ENCODE measurements around the gene LARP4.
"Not testable (repeated sequence)": the region's sequence is repeated elsewhere in the genome, so short reads cannot be mapped to it uniquely, and the experiment has no call there.

LARP4 gene

DNA sequence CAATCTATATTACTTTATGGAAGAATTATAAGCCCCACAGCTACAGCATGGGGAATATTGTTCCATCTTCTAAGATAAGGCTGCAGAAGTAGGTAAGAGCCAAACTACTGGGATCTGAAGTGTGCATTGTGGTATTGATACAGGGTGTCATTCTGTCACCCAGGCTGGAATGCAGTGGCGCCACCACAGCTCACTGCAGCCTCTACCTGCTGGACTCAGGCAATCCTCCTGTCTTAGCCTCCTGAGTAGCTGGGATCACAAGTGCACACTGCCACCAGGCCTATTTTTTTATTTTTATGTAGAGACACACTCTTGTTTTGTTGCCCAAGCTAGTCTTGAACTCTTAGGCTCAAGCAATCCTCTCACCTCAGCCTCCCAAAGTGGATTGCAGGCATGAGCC lies 82.8 kb downstream of the LARP4 start:
- no peak for DNase-seq

DNA sequence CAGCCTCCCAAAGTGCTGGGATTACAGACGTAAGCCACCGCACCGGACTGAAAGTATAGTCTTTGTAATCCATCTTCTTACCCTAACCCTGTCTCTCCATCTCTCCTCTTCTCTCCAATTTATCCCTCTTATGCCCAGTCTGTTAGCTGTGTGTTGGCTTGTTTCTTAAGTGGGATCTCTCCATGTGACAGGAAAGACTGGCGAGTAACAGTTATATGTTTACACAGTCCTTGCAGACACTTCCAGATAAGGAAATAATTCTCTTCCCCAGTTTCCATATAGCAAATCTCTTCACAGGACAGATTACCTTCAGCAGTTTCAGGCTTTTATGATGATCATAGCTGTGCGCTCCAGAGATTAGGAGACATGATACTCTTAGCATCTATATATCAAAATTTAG lies 88.1 kb downstream of the LARP4 start:
- DNase-seq = no peak

DNA sequence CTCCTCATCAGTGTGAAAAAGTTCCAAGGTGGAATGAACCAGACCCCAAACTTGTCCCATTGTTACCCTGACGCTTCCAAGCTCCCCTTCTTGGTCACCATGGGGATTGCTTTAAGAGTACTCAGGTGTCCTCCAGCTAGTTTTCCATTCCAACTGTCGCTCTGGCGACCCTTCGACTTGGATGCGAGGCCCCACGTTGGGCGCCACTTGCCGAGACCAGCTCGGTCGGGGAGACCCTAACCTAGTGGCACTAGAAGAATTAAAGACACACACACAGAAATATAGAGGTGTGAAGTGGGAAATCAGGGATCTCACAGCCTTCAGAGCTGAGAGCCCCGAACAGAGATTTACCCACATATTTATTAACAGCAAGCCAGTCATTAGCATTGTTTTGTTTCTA lies 97.4 kb downstream of the LARP4 start:
- DNase-seq = not testable (repeated sequence)

DNA sequence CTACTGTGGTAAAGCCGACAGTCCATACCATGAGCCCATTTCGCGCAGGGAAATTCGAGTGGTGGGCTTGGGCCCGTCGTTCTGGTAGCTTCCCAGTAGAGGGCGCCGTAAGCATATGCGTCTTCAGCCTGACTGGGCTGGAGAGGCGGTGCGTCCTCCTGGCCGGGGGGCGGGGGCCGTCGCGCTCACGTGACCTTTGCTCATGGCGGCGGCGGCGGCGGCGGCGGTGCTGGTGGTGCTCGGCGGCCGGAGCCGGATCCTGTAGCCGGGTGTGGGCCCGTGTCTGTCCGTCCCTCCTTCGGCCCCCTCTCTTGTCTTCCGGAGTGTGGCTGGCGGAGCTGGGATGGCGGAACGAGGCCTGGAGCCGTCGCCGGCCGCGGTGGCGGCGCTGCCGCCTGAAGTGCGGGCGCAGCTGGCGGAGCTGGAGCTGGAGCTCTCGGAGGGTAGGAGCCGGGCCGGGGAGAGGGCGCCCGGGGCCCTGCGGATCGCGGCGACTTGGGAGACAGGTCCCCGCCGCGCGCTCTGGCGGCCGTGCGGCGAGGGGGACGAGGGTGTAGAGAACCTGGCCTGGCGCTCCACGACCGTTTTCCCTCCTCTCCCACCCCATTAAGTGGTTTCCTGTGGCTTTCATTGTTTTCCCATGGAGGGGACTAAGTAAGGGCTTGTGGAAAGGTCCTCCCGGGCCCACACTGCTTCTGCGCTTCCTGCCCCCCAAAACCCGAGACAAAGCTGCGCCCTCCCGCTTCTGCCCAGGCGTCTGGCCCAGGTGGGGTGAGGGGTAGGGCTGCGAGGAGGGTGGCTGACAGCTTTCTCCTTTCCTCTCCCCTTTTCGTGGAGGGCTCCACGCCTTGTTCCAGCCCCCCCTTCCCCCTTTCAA lies 104.4 kb downstream of the LARP4 start, which contains the start of gene DIP2B:
DIP2B (plus strand) TSS at position 188 of the 877 bp plus-strand sequence; CDS start at position 344, 156 bp downstream.
- peak; percentile 51 for DNase-seq

DNA sequence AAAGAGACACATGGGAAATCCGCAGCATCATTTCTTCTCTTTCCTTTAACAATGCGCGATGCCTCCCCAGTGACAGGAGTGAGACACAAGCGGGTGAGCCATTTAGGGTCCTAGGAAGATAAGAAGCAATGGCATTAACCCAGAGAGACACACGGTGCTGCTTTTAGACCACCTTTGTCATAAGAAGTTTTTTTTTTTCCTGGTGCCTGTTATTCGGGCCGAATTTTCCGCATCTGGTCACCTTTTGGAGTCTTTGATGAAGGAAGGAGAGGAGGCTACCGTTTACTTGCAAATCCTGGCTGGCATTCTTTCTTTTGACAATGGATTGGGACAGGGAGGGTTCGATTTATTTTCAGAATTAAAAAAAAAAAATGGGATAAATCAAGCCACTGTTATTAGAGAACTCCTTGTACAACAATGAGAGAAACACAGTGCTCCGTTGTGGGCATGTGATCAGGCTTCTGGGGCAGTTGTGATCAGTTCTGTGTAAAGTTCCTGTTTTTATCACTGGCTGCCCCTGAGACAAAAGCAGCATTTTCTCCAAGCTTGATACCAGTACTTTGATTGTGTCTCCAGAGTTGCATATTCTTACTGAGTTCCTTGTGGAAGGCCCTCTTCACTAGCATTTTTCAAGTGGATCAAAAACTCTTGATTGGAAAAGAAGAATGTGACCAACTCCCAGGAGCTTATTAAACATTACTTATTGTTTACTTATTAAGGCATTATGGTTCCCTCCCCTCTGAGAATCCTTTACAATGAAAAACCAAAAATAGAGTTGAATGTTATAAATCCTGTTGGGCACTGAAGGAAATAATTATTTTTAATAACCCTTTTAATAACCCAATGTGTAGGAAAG lies 105.2 kb downstream of the LARP4 start:
- no peak for DNase-seq

DNA sequence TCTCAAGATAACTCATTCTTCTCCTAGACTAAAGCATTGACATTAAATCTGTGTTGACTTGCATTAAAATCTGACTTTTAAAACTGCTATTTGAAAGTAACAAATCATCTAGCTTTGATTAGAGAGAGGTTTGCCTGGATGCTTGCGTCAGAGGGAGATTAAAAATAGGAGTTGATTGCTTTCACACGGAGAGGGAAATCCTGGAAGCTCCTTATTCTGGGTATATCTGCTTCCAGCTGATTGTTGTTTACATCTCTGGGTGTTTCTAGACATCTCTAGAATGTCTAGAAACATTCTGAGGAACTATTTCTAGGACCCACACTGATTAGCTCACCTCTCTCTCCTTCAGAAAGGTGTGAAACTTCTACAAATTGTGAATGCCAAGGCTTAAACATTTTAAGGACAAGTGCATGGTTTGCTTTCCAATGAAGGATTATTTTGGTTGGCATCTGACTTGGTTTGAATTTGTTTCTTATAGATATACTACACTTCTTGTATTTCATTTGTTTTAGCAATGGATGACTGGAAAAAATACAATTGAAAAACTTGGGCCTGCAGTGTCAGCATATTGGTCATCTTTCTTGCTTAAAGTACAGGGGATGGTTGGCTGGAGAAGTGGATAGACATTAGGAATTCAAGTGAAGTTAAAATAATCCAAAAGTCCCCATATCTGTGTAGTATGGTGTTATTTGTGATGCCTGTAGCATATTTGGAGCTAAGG lies 106.2 kb downstream of the LARP4 start:
- DNase-seq = no peak

DNA sequence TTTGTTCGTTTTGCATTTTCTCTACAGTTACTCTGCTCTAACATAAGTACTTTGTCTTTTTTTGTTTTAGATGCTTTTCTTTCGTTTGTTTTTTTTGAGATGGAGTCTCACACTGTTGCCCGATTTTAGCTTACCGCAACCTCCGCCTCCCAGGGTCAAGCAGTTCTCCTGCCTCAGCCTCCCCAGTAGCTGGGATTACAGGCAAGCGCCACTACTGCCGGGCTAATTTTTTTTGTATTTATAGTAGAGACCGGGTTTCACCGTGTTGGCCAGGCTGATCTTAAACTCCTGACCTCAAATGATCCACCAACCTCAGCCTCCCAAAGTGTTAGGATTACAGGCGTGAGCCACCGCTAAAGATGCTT lies 106.8 kb downstream of the LARP4 start:
- no peak for DNase-seq

DNA sequence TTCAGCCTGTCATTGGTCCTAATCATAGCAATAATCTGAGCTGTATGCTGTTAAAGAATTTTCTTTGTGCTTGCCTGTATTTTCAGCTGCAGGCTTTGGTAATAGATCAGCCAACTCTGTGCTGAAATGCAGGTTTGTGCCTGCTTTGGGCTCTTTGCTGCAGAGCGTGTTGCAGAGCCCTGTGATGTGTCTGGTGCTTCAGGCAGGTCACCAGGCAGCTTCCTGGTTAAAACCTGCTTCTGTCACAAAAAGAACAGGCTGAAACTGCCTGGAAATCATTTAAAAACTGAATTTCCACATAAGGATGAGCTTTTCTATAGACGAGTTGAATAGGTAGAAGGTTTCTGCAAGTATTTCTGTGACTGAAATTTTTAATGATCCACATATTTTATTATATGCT lies 107.2 kb downstream of the LARP4 start:
- DNase-seq = no peak

DNA sequence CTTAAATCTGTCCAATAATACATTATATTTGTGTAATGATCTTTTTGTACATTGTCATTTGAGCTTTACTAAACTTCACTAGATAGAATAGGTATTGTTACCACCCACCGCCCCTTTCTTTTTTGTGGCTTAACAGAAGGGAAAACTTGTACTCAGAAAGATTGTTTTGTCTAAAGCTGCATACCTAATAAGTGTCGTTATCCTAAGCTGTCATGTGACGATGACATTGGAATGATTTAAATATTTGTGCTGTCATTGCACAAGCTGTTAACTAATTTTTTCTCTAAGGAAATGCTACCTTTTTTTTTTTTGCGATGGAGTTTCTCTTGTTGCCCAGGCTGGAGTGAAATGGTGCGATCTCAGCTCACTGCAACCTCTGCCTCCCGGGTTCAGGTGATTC lies 107.7 kb downstream of the LARP4 start:
- no peak for DNase-seq

DNA sequence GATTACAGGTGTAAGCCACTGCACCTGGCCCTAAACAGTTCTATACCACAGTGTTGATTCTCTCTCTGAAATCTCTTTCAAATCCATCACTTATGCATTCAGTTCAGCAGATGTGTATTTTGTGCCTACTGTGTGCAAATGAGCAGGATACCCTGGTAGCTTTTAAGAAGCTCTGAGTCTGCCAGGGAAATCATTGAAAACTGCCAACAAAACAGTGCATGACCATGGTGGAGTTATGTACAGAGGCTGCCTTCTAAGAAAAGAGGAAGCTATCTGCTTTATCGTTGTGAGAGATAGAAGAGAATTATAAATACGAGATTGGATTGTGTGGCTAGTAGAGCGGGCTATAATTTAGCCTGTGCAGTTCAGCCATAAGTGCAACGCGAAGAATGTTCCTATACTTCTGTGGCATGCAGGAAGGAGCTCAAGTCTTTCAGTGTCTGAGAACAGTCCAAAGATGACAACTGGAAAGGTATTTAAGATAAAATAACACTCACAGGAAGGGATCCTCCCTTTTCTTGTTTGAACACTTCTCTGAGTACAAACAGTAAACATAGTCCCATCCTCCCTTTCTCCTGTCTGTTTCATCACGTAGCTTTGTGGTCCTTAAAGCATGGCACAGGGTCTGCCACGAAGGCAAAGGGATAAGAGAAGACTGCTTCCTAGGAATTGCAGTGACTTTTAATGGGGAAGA lies 108.4 kb downstream of the LARP4 start:
- DNase-seq = no peak

DNA sequence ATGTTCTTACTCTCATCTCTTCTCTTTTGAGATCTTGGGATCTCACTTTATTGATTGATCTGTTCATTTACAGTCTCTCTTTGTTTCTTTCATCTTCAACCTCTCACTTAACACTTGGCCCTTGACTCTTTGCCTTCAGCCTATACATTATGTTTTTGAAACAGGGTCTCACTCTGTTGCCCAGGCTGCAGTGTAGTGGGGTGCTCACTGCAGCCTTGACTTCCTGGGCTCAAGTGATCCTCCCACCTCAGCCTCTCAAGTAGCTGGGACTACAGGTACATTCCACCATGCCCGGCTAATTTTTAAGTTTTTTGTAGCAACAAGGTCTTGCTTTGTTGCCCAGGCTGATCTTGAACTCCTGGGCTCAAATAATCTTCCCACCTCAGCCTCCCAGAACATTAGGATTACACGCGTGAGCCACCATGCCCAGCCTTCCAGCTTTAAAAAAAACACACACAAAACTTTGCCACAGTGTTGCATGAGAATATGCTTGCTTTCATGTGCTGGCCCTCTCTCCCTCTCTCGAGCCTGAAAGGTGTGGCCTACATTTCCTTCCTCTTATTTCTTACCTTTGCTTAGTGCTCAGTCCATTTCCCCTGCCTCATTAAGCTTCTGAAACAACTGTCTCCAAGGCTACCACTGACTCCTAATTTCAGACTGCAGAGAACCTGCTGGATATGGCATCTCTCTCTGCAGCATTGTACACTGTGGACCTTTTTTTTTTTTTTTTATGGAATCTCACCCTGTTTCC lies 114.0 kb downstream of the LARP4 start:
- DNase-seq = no peak

DNA sequence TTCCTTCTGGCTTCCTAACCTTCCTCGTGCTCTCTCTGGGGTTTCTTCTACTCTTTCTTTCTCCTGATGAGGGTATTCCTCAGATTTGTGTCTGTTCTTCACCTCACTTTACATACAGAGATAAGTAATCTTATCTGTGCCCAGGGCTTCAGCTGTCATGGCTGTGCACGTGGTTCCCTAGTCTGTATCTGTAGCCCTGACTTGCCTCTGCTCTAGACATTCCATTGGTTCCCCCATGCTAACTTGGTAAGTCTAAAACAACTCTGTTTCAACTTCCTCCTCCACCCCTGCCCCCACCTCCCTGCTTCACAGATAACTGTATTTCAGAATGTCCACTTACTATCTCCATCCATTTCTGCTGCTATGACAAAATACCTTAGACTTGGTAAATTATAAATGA lies 114.9 kb downstream of the LARP4 start:
- no peak for DNase-seq

DNA sequence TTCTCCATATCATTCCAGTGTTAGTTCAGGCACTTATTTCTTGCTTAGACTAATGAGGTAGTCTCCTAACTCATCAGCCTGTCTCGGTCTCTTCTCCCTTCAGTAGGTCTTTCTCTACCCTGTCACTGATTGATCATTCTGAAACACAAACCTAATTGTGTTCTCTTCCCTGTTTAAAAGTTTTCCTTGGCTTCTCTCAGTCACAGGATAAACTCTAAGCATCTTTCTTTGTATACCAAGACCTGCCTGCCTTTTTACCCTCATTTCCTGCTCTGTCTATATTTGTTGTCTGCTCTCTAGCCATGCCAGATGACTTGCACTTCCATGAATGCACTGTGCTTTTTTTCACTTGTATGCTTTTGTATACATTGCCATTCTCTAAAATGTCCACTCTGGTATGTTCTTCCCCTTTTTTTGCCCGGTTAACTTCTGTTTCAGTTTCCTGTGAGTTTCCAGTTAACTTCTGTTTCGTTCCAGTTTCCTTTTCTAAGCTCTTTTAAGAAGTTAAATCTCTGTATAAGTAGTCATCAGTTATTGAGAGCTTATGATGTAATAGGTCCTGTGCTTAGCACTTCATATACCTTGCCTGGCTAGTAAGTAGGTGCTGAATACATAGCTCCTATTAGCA lies 116.8 kb downstream of the LARP4 start:
- DNase-seq = peak; percentile 94

DNA sequence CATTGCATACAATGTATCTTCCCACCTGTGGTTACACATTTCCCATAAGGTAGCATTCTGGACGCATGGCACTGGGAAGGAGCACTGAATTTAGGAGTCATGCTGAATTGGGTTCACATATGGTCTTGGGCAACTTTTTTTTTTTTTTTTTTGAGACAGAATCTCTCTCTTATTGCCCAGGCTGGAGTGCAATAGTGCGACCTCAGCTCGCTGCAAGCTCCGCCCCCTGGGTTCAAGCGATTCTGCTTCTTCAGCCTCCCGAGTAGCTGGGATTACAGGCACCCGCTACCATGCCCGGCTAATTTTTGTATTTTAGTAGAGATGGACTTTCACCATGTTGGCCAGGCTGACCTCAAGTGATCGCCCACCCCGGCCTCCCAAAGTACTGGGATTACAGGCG lies 117.4 kb downstream of the LARP4 start:
- no peak for DNase-seq

DNA sequence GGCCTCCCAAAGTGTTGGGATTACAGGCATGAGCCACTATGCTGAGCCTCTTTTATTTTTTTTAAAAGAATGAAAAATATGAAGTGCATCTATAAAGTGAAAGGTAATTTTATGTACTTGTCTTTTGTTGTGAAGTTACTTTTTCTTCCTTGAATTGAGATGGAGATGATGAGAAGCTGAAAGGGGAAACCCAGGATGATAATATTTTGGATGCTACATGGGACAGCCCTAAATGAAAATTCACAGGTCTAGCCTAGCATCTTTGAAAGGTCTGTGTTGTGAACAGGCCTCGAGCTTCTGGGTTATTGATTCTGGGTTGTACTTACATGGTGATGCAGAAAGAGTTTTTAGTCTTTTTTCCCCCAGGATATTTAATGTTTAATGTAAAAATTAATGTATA lies 118.7 kb downstream of the LARP4 start:
- DNase-seq = no peak

DNA sequence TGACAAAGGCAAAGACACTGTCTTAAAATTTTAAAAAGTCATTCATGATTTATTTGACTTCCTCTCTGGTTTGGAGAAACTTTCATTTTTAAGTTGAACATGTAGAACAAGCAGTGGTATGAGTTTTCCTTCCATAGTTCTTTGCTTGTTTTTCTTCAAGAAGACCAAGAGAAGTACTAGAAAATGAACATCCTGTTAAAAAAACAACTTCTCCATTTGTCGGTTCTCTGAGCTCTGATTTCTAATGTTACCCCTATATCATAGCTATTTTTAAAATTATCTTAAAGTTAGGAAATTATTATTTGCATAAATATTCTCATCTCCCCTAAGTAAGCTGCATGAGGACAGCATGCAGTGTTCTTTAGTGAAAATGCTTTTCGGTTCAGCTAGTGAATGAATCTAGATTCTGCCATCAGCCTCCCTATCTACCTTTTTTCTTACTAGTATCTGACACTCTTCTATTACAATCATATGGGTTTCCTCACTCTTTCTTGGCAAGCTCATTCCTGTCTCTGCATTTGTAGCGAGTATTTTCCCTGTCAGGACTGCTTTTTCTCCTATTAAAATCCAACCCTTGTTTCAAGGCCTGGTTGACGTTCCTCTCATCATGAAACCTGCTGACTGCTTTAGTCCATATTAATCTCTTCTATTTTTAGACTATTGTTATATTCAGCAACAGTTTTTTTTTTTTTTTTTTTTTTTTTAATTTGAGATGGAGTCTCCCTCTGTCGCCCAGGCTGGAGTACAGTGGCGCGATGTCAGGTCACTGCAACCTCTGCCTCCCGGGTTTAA lies 119.9 kb downstream of the LARP4 start:
- no peak for DNase-seq

DNA sequence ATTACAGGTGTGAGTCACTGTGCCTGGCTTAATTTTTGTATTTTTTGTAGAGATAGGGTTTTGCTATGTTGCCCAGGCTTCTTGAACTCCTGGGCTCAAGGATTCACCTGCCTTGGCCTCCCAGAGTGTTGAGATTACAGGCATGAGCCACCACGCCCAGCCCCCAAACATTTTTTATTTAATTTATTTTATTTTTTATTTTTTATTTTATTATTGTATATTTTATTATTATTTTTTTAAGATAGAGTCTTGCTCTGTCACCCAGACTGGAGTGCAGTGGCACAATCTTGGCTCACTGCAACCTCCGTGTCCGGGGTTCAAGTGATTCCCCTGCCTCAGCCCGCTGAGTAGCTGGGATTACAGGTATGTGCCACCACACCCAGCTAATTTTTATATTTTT lies 121.1 kb downstream of the LARP4 start:
- DNase-seq = not testable (repeated sequence)

DNA sequence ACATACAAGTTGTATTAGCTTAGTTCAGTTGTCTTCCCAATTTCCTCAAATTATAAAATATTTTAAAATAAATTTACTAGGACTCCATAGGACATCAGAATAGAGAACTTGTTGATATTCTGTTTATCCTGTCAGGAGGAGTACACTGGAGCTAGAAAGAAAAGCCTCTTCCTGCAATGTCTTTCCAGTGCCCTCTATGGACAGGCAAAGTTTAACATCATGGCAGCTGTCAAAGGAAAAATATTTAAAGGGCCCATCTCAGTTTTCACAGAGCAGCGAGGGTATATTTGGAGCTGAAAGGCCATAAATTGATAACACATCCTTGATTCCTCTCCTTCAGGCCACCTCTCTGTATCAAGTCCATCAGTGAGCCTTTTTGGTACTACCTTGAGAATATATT lies 123.1 kb downstream of the LARP4 start:
- no peak for DNase-seq

DNA sequence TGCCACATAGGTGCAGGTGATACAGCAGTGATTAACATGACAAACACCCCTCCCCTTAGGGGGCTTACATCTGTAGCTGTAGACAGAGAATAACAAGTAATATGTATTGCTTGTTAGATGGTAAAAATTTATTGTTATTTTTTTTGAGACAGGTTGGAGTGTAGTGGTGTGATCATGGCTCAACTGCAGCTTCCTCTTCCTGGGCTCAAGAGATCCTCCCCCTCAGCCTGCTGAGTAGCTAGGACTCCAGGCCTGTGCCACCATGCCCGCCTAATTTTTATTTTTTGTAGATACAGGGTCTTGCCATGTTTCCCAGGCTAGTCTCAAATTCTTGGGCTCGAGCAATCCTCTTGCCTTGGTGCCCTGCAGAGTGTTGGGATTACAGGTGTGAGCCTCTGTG lies 123.9 kb downstream of the LARP4 start:
- DNase-seq = no peak

DNA sequence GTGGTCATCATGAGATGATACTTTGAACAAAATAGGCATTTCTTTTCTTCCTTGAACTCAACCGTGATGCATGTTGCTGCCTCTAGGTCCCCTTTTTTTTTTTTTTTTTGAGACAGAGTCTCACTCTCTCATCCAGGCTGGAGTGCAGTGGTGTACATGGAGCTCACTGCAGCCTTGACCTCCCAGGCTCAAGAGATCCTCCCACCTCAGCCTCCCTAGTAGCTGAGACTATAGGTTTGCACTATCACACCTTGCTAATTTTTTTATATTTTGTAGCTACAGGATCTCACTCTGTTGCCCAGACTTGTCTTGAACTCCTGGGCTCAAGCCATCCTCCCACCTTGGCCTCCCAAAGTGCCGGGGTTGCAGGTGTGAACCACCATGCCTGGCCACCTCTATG lies 124.7 kb downstream of the LARP4 start:
- DNase-seq = no peak

DNA sequence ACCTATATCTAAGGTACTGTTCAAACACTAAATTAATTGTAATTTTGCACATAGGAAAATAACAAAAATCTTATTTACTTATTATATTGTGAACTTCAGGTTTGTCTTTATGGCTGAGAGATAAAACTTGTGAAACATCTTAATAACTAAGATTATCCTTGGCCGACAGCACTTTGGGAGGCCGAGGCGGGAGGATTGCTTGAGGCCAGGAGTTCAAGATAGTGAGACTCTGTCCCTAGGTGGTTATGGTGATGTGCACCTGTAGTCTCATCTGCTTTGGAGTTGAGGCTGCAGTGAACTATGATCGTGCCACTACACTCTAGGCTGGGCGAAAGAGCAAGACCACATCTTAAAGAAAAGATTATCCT lies 126.7 kb downstream of the LARP4 start:
- no peak for DNase-seq

Data from SIG-M5 (cell line).